Stimulated activated CD8-positive, alpha-beta memory T cell treated with anti-CD3 and anti-CD28 coated beads, Interleukin-15, amount 100 ng/mL, for 24 hours (primary cell): ENCODE results near the gene EXOSC6.
"Not testable (repeated sequence)": the region's sequence is repeated elsewhere in the genome, so short reads cannot be mapped to it uniquely, and the experiment has no call there.

ENCODE experiments used
- DNase-seq: peaks from one replicate; pipeline ENCODE4 v3.0.0-alpha.2; 2020; ENCODE audit warnings: low read depth

The EXOSC6 gene

GRCh38 chr16:70251629-70252354, at the start of gene EXOSC6:
Gene EXOSC6, minus strand, starts transcription at chr16:70251940. Its CDS starts 40 bp downstream, at chr16:70251900.
- peak; percentile 78 for DNase-seq

DNA sequence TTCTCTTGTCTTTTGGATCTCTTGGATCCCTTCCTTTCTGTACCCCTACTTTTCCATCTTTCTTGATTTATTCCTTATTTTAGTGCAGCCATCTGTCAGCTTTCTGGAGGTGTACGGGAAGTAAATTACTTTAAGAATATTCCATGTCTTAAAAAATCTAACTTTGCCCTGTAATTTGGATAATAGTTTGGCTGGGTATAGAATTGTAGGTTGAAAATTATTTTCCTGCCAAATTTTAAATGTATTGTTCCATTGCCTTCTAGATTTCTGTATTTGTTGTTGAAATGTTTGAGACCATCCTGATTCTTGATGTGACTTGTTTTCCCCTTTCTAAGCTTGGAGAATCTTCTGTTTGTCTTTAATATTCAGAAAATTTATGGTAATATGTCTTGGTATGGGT, 49.4 kb upstream of the EXOSC6 start:
- no peak for DNase-seq

GRCh38 chr16:70298988-70299938, 47.5 kb upstream of the EXOSC6 start, which contains the start of gene DDX19B:
Gene DDX19B, plus strand, starts transcription at chr16:70299186. Its CDS starts 112 bp downstream, at chr16:70299298.
- DNase-seq = peak; percentile 31

DNA sequence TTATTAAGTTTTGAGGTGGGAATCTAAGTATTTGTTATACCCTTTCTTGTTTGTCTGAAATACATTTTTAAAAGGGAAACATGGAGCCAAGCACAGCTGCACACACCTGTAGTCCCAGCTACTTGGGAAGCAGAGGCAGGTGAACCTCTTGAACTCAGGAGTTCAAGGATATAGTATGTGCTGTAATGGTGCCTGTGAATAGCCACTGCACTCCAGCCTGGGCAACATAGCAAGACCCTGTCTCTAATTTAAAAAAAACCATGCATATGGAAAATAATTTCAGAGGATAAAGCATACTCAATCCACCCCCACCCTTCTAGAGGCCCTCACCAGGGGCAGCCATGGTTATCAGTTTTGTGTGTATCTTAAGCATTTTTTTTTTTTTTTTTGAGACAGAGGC, 43.9 kb upstream of the EXOSC6 start:
- no peak for DNase-seq

DNA sequence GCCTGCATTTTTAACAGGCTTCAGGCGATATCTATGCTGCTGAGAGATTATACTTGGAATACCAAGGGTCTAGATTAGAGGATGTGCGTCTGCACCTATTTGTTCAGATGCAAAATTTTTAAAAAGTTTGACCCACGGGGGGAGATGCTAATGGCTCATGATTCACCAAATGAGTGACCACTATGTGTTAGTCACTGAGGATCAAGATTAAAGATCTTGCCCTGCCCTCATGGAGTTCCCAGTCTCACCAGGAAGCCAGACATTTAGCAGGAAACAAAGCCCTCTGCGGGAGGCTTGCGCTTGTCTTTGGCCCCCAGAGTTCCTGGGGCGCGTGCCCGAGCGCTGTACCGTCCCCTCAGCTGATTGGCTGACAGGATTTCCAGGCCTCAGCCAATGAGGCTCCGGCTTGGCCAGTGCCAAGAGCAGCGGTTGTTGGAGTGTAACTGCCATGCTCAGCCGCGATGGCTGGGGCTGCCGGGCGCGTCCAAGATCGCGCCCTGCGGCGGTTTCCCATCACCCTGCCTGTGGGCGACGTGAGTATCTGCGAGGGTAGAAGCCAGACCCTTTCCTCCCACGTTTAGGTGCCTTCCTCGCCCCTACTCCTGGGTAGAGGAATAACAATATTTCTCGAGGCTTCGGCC, 42.8 kb upstream of the EXOSC6 start:
- no peak for DNase-seq

DNA sequence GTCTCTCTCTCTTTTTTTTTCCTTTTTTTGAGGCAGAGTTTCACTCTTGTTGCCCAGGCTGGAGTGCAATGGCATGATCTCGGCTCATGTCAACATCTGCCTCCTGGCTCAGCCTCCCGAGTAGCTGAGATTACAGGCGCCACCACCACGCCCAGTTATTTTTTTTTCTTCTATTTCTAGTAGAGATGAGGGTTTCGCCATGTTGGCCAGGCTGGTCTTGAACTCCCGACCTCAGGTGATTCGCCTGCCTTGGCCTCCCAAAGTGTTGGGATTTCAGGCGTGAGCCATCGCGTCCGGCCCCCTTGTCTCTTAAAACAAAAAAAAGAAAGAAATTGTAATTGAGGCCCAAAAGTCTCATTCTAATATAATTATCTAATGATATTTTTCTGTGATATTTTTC, 40.4 kb upstream of the EXOSC6 start:
- not testable (repeated sequence) for DNase-seq

DNA sequence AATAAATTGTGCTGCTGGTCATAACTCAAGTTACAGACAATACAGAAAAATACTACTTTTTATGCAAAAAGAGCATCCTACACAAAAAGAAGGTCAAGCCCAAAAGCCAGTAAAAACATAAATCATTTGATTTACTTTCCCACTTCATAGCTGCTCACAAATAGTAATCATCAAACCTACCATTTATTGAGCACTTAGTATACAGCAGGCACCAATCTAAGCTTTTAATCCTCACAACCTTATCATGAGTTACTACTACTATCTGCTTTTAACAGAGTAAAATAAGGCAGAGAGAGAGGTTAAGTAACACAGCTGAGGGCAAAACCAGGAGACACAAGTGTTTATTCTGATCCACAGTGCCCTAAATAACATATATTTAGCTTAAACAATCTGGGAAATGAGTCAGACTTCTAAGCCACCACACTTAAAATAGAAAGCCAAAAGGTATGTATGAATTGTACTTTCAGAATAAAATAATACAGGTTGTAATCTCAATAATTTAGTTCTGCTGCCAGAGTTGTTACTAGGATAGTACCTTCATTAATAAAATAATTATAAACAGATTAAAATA, 39.3 kb upstream of the EXOSC6 start:
- no peak for DNase-seq

DNA sequence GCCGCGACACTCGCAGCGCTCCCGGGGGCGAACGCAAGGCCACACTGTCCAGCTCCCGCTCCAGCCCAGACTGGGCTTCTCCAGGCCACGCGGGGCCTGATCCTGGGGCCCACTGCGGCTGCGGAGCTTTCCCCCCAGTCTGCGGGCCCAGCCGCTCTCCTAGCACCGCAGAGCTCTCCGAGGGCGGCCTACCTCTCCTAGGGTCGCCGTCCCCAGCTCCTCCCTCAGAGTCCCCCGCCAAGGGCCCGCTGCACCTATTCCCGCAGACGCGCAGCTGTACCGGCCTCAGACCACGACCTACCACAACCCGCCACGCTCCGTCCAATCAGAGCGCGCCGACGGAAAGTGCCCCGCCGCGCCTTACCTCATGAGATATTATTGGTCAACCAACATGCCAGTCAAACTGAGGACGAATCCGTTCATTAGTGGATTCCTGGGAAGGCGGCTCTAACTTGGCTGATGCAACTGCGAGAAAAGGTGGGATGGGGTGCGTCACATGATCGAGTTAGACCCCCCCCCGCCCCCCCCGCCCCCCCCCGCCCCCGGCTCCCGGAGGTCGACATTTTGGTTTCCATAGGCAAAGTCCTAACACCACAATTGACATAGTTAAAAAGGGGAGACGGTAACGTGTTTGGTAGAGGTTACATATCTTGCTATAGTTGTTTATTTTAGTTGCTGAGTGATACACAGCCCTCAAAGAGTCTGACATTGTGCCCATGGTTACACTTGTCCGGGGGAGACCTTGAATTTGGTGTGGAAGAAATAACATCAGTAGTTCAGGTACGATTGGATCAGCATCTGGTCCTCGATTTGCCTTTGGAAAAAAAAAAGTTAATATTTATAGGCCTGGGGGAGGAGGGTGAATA, 37.7 kb upstream of the EXOSC6 start, which contains the start of gene AARS1:
Gene AARS1, minus strand, starts transcription at position 278 of the 866 bp plus-strand sequence. CDS start 6,743 bp downstream, outside the sequence.
- DNase-seq = peak; percentile 73

DNA sequence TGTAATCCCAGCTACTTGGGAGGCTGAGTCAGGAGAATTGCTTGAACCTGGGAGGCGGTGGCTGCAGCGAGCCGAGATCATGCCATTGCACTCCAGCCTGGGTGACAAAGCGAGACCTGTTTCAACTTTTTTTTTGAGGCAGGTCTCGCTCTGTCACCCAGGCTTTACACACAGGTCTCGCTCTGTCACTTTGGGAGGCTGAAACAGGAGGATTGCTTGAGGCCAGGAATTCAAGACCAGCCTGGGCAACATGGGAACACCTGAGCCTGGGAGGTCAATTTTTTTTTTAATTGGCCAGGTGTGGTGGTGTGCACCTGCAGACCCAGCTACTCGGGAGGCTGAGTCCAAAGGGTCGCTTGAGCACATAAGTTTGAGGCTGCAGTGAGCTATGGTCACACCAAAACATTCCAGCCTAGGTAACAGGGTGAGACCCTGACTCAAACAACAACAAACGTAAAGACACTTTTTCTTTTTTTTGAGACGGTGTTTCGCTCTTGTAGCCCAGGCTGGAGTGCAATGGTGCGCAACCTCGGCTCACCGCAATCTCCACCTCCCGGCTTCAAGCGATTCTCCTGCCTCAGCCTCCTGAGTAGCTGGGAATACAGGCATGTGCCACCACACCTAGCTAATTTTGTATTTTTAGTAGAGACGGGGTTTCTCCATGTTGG, 35.7 kb upstream of the EXOSC6 start:
- not testable (repeated sequence) for DNase-seq

GRCh38 chr16:70276392-70276791, 24.7 kb upstream of the EXOSC6 start:
- DNase-seq = no peak

GRCh38 chr16:70271696-70272095, 20.0 kb upstream of the EXOSC6 start:
- DNase-seq = no peak

GRCh38 chr16:70270176-70270575, 18.4 kb upstream of the EXOSC6 start:
- no peak for DNase-seq

GRCh38 chr16:70269471-70269870, 17.7 kb upstream of the EXOSC6 start:
- no peak for DNase-seq

GRCh38 chr16:70267922-70268321, 16.2 kb upstream of the EXOSC6 start:
- not testable (repeated sequence) for DNase-seq

GRCh38 chr16:70267516-70267915, 15.8 kb upstream of the EXOSC6 start:
- no peak for DNase-seq

- DNase-seq = not testable (repeated sequence)
Measured at GRCh38 chr16:70259903-70260302, 8.2 kb upstream of the EXOSC6 start.

- no peak for DNase-seq
Measured at GRCh38 chr16:70258946-70259345, 7.2 kb upstream of the EXOSC6 start.

DNA sequence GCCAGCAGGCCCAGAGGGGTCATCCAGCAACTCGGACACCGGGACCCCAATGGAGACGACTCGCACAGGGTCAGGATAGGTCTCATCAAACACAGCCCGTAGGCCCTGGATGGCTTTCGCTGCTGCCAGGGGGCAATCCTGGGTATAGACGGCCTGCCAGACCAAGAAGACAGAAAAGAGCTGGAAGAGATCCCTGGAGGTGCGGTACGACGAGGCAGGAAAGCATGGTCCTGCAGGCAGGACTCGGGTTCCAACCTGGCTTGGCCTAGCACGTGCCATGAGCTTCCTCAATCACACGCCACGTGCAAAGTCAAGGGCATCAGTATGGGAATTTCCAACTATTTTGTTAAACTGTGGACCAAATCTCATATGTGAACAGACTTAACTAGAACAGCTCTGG, 6.3 kb upstream of the EXOSC6 start:
- DNase-seq = no peak

DNA sequence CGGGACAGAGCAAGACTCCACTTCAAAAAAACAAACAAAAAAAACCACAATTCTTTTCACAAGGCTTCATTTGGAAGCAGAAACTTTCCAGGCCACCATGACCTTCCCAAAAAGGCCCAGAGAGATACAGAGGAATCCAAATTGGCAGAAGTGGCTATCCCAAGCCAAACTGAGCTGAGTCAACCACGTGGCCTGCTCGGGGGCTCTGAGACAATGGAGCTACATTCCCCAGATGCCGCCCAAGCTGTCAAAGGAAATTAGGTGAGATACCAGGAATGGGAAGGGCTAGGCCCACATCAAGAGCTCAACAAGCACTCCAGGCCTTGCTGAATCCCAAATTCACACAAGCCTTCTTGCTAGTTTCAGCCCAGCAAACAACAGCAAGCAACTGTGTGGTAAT, 5.7 kb upstream of the EXOSC6 start:
- no peak for DNase-seq

DNA sequence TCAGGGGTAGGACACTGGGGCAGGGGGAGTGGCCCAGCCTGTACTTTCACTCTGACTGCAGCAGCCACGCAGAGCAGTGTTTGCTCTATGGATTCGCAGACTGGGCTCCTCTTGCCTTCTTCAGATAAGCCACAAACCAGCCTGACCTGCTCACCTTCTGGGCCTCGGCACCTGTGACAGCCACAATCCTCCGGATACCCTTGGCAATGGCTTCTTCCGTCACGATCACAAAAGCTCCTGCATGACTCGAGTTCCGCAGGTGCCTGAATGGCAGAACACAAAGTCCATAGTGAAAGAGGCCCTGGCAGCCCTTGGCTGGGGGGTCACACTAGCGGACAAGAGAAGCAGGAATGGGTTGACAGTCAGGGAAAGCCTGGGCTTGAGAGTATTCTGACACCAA, 3.8 kb upstream of the EXOSC6 start:
- no peak for DNase-seq

DNA sequence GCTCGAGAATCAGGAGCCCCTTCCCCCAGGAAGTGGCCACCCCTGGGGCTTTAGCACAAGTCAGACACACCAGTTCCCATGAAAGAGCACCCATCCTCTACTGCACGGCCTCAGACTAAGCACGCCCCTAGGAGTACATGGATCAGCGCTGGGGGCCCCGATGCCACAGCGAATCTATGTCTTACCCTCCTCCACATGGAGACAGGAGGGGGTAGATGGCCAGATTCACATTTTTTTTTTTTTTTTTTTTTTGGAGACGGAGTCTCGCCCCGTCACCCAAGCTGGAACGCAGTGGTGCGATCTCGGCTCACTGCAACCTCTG, 3.2 kb upstream of the EXOSC6 start:
- no peak for DNase-seq
